ENCODE data around the gene GALNT18.

DNA sequence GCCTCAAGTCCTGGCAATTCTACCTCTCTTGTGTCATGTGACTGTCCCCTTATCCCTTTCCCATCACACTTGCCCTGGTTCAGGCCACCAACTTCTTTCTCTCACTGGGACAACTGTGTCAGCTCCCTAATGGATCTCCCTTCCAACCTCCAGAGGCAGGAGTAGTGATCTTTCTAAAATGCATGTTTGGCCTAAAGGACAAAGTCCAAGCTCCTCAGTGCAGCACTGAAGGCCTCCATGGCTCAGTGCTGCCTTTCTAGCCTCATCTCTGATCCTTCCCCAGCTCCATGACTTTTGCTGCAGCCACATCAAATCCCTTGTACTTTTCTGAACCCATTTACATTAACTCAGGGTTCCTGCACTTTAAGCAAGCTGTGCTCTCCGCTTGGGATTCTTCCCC is 349.6 kb downstream of the GALNT18 start:
- TF ChIP-seq MAFK (IDR thresholded peaks at IDR 0.05; ENCODE audit: low read depth, low read length) (no peak), RAD21 (IDR thresholded peaks at IDR 0.05; ENCODE audit: low read length) (no peak)
- TF ChIP-seq, protein P1, sequence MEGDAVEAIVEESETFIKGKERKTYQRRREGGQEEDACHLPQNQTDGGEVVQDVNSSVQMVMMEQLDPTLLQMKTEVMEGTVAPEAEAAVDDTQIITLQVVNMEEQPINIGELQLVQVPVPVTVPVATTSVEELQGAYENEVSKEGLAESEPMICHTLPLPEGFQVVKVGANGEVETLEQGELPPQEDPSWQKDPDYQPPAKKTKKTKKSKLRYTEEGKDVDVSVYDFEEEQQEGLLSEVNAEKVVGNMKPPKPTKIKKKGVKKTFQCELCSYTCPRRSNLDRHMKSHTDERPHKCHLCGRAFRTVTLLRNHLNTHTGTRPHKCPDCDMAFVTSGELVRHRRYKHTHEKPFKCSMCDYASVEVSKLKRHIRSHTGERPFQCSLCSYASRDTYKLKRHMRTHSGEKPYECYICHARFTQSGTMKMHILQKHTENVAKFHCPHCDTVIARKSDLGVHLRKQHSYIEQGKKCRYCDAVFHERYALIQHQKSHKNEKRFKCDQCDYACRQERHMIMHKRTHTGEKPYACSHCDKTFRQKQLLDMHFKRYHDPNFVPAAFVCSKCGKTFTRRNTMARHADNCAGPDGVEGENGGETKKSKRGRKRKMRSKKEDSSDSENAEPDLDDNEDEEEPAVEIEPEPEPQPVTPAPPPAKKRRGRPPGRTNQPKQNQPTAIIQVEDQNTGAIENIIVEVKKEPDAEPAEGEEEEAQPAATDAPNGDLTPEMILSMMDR (conservative IDR thresholded peaks at IDR 0.05; ENCODE audit: low read depth, low read length), result no peak
- TF ChIP-seq, protein P2, sequence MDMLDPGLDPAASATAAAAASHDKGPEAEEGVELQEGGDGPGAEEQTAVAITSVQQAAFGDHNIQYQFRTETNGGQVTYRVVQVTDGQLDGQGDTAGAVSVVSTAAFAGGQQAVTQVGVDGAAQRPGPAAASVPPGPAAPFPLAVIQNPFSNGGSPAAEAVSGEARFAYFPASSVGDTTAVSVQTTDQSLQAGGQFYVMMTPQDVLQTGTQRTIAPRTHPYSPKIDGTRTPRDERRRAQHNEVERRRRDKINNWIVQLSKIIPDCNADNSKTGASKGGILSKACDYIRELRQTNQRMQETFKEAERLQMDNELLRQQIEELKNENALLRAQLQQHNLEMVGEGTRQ (IDR thresholded peaks at IDR 0.05; ENCODE audit: low read depth, low read length), result no peak

Measured in IMR-90 (cell line).